ENCODE measurements around the gene CEBPG. TPM values are rescaled to one million over a fixed set of nuclear protein-coding genes. Genes with fewer than 3 reads are reported as not detected.

Gene CEBPG
- total and polyA plus RNA-seq, 4 donors = 21.5 to 29.7 (median 24.7) TPM

DNA sequence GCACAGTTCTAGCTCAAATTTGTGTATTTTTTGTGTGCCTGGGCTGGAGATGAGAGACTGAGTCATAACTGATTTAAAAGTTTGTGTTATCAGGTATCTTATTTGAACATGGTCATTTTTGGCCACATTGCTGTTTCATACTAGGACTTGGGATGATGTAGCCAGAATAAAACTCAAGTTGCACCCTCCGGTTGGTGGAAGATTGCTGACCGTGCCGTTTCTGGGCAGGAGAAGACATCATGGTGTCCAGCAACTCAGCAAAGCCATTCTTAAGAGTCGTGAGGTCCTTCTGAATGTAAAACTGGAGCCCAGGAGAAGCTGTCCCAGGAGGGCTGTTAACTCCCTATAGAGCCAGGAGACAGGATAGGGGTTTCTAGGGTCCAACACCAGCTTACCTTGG, 7.6 kb downstream of the CEBPG start:
- WGBS, 2 donors = 82 to 96% methylated on average over 4 of the region's 4 CpGs
- ATAC-seq (ENCODE audit: insufficient read depth, low FRiP score) = no peak
- H3K9me3 ChIP-seq (ENCODE audit: control insufficient read depth in 4 of 4, insufficient read depth in 3 of 4, low read length in 3 of 4) = no peaks in the 10 kb centered on the region
- no peak for DNase-seq
- H3K36me3 ChIP-seq (ENCODE audit: control insufficient read depth in 4 of 4, insufficient read depth in 4 of 4, low read length in 4 of 4) = peaks cover 3 to 20% (median 7%) of the 10 kb centered on the region in 4 donors
- H3K4me3 ChIP-seq = no peak overlapping the region
- peaks cover 0 to 7% (median 2%) of the 10 kb centered on the region in 5 donors for H3K4me1 ChIP-seq (ENCODE audit: control insufficient read depth in 5 of 5, insufficient read depth in 5 of 5, low read length in 5 of 5)
- no peak for TF ChIP-seq CTCF (IDR thresholded peaks at IDR 0.05; ENCODE audit: control extremely low read depth, extremely low read depth)
- no peaks in the 10 kb centered on the region for H3K27me3 ChIP-seq (ENCODE audit: control insufficient read depth in 3 of 3, insufficient read depth in 3 of 3, low read length in 2 of 3)
- H3K27ac ChIP-seq (ENCODE audit: low read depth in 1 of 2, low read length in 1 of 2) = no peak overlapping the region
- no peak overlapping the region for H3K9ac ChIP-seq (ENCODE audit: insufficient read depth in 1 of 2, low read length in 2 of 2)

DNA sequence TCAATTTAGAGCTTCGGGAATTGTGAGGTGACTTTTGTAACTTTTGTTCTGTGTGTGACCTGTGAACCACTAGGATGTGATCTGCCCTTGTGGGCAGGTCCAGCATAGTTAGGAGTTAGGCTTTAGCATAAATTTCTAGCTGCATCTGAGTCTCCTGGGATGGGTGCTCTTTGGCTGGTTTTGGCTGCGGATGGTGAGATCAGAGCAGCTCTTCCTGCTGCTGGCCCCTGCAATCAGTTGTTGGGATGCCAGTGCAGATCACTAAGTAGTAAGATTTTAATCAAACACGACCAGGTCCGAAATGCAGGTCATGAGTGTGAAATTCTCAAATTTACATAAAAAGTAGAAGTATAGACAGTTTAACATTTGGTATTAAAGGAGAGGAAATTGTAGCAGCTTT, 8.5 kb downstream of the CEBPG start:
- H3K36me3 ChIP-seq (ENCODE audit: control insufficient read depth in 4 of 4, insufficient read depth in 4 of 4, low read length in 4 of 4) = peaks cover 3 to 26% (median 7%) of the 10 kb centered on the region in 4 donors
- TF ChIP-seq CTCF (IDR thresholded peaks at IDR 0.05; ENCODE audit: control extremely low read depth, extremely low read depth) = no peak
- H3K9me3 ChIP-seq (ENCODE audit: control insufficient read depth in 4 of 4, insufficient read depth in 3 of 4, low read length in 3 of 4) = no peaks in the 10 kb centered on the region
- H3K4me3 ChIP-seq = no peak overlapping the region
- no peak overlapping the region for H3K9ac ChIP-seq (ENCODE audit: insufficient read depth in 1 of 2, low read length in 2 of 2)
- 93 to 94% methylated on average over 4 of the region's 4 CpGs for WGBS, 2 donors
- H3K27me3 ChIP-seq (ENCODE audit: control insufficient read depth in 3 of 3, insufficient read depth in 3 of 3, low read length in 2 of 3) = no peaks in the 10 kb centered on the region
- H3K4me1 ChIP-seq (ENCODE audit: control insufficient read depth in 5 of 5, insufficient read depth in 5 of 5, low read length in 5 of 5) = peaks cover 0 to 6% (median 2%) of the 10 kb centered on the region in 5 donors
- DNase-seq (no peak), ATAC-seq (ENCODE audit: insufficient read depth, low FRiP score) (no peak)
- no peak overlapping the region for H3K27ac ChIP-seq (ENCODE audit: low read depth in 1 of 2, low read length in 1 of 2)

GRCh38 chr19:33382982-33383381, 9.5 kb downstream of the CEBPG start:
- Histone ChIP-seq H3K27ac (ENCODE audit: low read depth in 1 of 2, low read length in 1 of 2) (no peak overlapping the region), H3K36me3 (ENCODE audit: control insufficient read depth in 4 of 4, insufficient read depth in 4 of 4, low read length in 4 of 4) (peaks cover 3 to 32% (median 9%) of the 10 kb centered on the region in 4 donors), H3K27me3 (ENCODE audit: control insufficient read depth in 3 of 3, insufficient read depth in 3 of 3, low read length in 2 of 3) (no peaks in the 10 kb centered on the region), H3K9ac (ENCODE audit: insufficient read depth in 1 of 2, low read length in 2 of 2) (no peak overlapping the region), H3K4me1 (ENCODE audit: control insufficient read depth in 5 of 5, insufficient read depth in 5 of 5, low read length in 5 of 5) (peaks cover 0 to 6% (median 3%) of the 10 kb centered on the region in 5 donors), H3K4me3 (no peak overlapping the region), H3K9me3 (ENCODE audit: control insufficient read depth in 4 of 4, insufficient read depth in 3 of 4, low read length in 3 of 4) (no peaks in the 10 kb centered on the region)
- WGBS, 2 donors = 92 to 94% methylated on average over 4 of the region's 4 CpGs
- no peak for ATAC-seq (ENCODE audit: insufficient read depth, low FRiP score)
- DNase-seq = no peak
- TF ChIP-seq CTCF (IDR thresholded peaks at IDR 0.05; ENCODE audit: control extremely low read depth, extremely low read depth) = no peak

DNA sequence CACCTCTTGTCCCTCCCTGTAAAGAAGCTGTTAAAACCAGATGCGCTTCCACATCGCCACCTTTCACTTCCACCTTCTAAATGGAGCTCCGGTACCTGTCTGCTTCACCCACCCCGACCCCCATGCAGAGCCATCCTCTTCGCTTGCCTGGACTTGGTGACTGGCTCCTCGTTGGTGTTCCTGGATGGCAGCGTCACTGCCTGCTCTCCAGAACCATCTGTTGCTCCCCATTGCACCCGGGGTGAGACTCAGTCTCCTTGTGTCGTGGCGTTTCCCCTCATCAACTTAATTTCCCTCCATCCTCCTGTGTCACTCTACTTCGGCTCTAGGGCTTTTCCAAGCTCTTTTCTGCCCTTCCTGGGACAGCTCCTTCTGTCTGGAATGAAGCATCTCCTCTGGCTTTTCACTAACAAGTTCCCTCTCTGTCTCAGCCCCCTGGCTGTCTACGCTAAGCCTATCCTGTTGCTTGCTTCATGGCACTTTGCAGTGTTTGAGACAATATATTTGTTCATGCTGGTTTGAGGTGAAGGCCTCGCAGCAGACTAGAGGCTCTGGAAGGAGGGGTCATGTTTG, 10.3 kb downstream of the CEBPG start:
- H3K27ac ChIP-seq (ENCODE audit: low read depth in 1 of 2, low read length in 1 of 2) = no peak overlapping the region
- WGBS, 2 donors = 92 to 96% methylated on average over 13 of the region's 13 CpGs

More for the DNA sequence above, 10.3 kb downstream of the CEBPG start:
- peaks cover 3 to 36% (median 9%) of the 10 kb centered on the region in 4 donors for H3K36me3 ChIP-seq (ENCODE audit: control insufficient read depth in 4 of 4, insufficient read depth in 4 of 4, low read length in 4 of 4)
- DNase-seq (no peak), ATAC-seq (ENCODE audit: insufficient read depth, low FRiP score) (no peak)
- H3K4me1 ChIP-seq (ENCODE audit: control insufficient read depth in 5 of 5, insufficient read depth in 5 of 5, low read length in 5 of 5) = peaks cover 0 to 11% (median 6%) of the 10 kb centered on the region in 5 donors
- TF ChIP-seq CTCF (IDR thresholded peaks at IDR 0.05; ENCODE audit: control extremely low read depth, extremely low read depth) = no peak
- H3K9ac ChIP-seq (ENCODE audit: insufficient read depth in 1 of 2, low read length in 2 of 2) = no peak overlapping the region
- no peak overlapping the region for H3K4me3 ChIP-seq
- H3K27me3 ChIP-seq (ENCODE audit: control insufficient read depth in 3 of 3, insufficient read depth in 3 of 3, low read length in 2 of 3) = no peaks in the 10 kb centered on the region
- H3K9me3 ChIP-seq (ENCODE audit: control insufficient read depth in 4 of 4, insufficient read depth in 3 of 4, low read length in 3 of 4) = no peaks in the 10 kb centered on the region
